ENCODE measurements around the gene SLC25A39.
"Not testable (repeated sequence)": the region's sequence is repeated elsewhere in the genome, so short reads cannot be mapped to it uniquely, and the experiment has no call there.

The SLC25A39 gene, protein sequence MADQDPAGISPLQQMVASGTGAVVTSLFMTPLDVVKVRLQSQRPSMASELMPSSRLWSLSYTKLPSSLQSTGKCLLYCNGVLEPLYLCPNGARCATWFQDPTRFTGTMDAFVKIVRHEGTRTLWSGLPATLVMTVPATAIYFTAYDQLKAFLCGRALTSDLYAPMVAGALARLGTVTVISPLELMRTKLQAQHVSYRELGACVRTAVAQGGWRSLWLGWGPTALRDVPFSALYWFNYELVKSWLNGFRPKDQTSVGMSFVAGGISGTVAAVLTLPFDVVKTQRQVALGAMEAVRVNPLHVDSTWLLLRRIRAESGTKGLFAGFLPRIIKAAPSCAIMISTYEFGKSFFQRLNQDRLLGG

DNA sequence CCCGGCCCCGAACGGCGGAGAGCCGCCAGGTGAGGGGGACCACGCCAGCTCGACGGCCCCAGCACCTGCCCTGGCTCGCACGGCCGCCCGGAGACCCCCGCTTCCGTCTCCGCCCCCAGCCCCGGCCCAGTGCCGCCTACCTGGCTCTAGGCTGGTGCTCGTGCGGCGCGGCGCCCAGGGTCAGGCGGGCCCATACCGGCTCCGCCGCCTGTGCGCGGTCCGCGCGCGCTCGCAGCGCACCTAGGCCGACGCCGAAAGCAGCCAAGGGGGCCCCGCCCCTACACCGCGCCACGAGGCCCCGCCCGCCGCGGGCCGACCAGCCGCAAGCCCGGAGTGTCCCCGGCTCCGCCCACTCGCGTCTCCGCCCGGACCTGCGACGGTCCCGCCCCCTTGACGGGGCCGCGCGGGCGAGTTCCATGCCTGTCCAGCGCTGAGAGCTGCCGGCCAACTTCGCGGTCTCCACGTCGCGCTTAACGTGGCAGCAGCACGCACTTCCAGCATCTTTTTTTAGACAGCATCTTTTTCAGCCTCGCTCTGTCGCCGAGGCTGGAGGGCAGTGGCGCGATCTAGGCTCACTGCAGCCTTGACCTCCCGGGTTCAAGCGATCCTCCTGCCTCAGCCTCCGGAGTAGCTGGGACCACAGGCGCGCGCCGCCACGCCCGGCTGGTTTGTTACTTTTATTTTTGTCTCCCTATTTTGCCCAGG, at the start of gene SLC25A39:
TSS of gene SLC25A39 (minus strand) at position 253 of the 705 bp plus-strand sequence. CDS start 1,261 bp downstream, outside the sequence.
- TF ChIP-seq POLR2A (IDR thresholded peaks at IDR 0.05; ENCODE audit: low read length) (peak; percentile 93), GATA1 (IDR thresholded peaks at IDR 0.05; ENCODE audit: low read depth, low read length) (no peak)
- peak; percentile 97 to 99 for DNase-seq

DNA sequence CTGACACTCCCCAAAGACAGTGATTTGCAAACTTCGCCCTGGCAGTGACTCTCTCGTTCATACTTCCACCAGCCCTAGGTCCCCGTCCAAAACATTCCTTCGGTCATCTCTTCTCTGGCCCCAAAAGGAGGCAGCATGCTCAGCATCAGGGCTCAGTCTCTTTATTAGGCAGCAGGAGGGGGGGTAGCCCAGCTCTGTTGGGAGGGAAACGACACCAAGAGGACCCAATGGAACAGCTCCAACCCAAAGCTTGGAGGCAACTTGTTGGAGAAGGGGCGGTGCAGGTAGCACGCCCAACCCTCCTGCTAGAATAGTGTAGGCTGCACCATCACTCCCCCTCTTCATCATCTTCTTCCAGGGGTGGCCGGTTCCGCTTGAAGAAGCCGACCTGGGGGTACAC, 47.4 kb upstream of the SLC25A39 start:
- TF ChIP-seq POLR2A (IDR thresholded peaks at IDR 0.05; ENCODE audit: low read length) (peak; percentile 18), GATA1 (IDR thresholded peaks at IDR 0.05; ENCODE audit: low read depth, low read length) (no peak)
- DNase-seq = no peak

DNA sequence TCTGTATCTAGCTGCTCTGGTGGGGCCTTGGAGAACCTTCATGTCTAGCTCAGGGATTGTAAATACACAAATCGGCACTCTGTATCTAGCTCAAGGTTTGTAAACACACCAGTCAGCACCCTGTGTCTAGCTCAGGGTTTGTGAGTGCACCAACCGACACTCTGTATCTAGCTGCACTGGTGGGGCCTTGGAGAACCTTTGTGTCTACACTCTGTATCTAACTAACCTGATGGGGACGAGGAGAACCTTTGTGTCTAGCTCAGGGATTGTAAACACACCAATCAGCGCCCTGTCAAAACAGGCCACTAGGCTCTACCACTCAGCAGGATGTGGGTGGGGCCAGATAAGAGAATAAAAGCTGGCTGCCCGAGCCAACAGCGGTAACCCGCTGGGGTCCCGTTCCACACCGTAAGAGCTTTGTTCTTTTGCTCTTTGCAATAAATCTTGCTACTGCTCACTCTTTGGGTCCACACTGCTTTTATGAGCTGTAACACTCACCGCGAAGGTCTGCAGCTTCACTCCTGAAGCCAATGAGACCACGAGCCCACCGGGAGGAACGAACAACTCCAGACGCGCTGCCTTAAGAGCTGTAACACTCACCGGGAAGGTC, 44.9 kb upstream of the SLC25A39 start:
- not testable (repeated sequence) for DNase-seq

DNA sequence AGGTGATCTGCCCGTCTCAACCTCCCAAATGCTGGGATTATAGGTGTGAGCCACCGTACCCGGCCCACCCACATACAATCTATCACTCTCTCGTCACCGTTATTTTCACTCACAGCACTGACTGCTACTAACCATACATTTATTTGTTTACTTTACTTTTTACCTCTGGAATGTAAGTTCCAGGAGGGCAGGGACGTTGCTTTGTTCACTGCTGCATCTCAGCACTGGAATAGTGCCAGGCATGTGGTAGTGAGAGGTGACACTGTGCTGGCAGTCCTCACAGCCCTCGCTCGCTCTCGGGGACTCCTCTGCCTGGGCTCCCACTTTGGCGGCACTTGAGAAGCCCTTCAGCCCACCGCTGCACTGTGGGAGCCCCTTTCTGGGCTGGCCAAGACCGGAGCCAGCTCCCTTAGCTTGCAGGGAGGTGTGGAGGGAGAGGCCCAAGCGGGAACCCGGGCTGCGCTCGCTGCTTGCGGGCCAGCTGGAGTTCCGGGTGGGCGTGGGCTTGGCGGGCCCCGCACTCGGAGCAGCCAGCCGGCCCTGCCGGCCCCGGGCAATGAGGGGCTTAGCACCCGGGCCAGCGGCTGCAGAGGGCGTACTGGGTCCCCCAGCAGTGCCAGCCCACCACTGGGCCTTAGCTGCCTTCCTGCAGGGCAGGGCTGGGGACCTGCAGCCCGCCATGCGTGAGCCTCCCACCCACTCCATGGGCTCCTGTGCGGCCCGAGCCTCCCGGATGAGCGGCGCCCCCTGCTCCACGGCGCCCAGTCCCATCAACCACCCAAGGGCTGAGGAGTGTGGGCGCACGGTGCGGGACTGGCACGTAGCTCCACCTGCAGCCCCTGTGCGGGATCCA, 44.0 kb upstream of the SLC25A39 start:
- not testable (repeated sequence) for DNase-seq

DNA sequence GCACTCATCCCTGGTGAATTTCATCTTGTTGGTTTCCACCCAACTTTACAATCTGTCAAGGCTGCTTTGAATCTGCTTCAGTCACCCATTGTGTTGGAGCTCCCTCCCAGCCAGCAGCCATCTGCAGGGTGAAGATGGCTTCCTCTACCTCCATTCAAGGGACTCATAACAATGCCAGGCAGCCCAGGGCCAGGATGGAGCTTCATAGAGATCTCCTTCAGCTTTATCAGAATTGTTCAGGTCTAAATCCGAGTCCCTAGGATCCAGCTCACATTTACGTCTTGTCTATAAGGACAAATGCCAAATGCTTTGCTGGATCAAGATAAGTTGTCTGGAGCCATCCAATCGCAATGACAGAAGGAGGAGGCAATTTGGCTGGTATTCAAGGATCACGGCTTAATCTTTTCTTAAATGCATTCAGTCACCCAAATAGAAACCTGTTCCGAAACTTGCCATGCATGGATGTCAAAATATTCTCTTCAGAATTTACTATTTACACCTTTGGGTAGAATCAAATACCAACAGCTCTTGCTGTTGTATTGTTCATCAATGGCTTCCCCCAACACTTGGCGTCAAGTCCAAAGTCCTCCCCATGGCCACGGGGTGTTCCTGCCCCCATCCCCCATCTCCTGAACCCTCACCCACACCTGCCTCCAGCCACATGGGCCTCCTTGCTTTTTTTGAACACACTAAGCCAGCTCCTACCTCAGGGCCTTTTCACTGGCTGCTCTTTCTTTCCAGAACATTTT, 42.8 kb upstream of the SLC25A39 start:
- peak in 1 of 2 experiments; percentile 39 for DNase-seq
- TF ChIP-seq POLR2A (IDR thresholded peaks at IDR 0.05; ENCODE audit: low read length) = no peak
- TF ChIP-seq GATA1 (IDR thresholded peaks at IDR 0.05; ENCODE audit: low read depth, low read length) = no peak

DNA sequence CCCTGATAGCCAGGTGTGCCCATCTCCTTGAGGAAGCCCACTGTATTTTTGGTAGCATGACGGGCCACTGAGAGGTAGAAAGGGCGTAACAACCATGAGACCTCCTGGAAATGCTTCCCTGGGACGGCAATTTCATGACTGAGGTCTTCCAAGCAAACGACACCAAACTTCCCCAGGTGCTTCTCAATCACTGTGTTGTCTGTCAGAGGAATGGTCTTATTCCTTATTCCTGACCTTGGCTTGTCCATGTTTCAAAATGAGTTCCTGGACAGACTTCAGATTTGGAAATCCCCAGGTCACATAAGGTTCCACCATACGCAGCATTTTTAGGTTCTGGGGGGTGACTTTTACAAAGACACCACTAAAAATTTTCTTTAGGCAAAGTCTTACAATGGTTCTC, 40.4 kb upstream of the SLC25A39 start:
- DNase-seq = not testable (repeated sequence)

DNA sequence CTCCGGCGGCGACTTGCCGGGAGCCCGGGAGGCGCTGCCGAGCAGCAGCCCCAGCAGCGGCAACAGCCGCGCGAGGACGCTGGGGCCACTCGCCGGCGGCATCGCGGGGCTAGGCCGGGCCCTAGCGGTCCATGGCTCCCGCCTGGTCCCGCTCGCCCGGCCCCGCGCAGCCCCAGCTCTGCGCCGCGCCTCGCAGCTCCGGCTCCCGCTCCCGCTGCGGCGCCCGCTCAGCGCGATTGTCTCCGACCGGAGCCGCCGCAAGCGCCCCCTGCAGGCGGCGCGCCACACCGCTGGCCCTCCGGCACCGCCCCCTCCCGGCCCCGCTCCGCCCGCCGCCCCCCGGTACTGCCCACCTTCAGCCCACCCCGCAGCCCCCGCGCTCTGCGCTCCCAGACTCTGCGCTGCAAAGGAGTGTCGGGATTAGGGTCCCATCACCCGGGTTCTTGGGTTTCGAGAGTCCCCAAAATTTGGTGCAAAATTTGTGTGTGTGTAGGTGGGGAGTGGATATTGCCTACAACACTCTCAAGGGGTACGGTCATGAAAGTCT, 39.1 kb upstream of the SLC25A39 start, which contains the start of gene FAM171A2:
TSS of gene FAM171A2 (minus strand) at position 241 of the 547 bp plus-strand sequence. CDS start at position 102, 139 bp downstream.
- TF ChIP-seq GATA1 (IDR thresholded peaks at IDR 0.05; ENCODE audit: low read depth, low read length) (no peak), POLR2A (IDR thresholded peaks at IDR 0.05; ENCODE audit: low read length) (no peak)
- DNase-seq = peak; percentile 73 to 82

DNA sequence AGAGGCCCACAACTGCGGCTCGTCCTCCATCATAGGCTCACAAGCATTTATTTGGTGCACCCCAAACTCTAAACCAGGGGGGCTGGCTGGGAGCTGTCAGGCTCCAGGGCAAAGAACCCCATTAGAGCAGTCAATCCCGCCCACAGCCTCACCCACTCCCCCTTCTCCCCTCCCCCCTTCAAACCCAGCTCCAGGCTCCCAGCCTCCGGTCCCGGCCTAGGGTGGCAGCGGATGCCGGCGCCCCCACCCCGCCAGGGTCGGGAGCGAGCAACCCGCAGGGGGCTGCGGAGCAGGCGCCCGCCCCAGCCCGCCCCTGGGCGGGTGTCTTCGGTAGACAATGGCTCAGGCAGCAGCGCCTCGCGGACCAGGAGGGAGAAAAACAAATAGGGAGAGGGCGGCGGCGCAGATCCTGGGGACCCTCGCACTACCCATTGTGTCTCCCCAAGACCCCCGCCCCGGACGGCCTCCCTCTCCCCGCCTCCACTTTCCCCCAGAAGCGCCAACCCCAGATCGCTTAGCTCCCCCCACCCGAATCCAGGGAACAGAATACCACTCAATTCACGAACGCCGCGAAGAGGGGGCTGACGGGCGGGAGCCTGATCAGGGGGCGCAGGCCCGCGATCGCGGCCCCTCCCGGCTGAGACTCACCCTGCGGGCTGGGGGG, 38.5 kb upstream of the SLC25A39 start:
- TF ChIP-seq GATA1 (IDR thresholded peaks at IDR 0.05; ENCODE audit: low read depth, low read length) (no peak), POLR2A (IDR thresholded peaks at IDR 0.05; ENCODE audit: low read length) (no peak)
- peak; percentile 33 to 53 for DNase-seq

DNA sequence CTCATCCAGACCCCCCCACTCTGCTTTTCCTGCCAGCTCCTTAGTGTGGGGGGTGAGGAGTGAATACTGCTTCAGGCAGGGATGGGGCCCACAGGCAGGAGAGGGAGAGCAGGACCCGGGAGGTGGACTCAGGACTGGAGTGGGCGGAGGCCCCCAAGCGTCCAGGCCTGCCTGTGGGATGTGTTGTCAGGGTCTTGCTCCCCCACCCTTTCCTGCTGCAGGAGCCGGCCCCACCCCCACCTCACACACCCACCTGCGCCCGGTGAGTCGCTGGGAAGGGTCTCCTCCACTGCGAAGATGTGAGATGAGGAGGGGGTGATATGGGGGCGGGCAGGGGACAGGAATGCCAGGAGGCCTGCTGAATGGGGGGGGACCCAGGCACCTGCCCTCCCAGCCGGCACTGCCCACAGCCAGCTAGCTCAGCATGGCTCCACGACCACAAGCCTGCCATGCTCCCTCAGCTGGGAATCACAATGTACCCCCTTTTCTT, 37.9 kb upstream of the SLC25A39 start:
- no peak for DNase-seq
- TF ChIP-seq POLR2A (IDR thresholded peaks at IDR 0.05; ENCODE audit: low read length) (no peak), GATA1 (IDR thresholded peaks at IDR 0.05; ENCODE audit: low read depth, low read length) (no peak)

DNA sequence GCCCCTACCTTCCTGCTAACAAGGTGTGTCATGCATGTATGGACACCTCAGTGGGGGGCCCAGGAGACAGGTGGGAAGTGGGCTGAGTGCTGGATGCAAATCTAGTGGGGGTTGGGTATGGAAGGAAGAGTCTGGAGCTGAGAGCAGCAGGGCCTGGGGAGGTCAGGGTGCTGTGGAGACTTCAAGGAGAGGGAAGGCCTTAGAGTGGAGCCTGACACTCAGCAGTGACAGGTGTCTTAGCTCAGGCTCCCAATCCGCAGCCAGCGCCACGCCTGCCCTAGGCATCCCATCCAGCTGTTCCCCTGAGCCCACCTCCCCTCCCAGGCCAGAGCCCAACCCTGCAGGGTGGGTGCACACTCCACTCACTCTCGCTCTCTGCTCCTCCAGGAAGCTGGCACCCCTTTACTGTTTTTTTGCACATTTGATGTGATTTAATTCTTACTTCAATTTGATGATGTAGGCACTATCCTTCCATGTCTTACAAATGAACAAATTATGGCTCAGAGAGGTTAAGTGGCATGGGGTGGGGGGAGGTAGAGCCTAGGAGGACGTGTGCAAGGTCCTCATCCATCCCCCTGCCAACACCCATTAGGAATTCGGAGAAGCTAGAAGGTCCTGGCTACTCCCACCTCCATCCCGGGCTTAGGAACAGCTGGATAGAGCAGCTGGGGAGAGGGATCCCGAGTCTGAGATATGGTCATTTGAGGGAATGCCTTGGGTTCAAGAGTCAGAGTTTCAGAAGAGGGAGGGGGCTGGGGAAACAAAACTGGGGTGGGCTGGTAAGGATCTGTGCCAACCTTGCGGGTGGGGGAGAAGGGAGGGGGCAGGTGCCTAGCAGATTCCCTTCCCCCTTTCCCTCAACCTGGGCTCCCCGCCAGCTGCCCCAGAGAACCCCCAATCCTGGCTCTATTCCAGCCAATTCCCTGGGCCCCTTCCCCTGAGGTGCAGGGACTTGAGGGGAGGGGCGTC, 37.0 kb upstream of the SLC25A39 start:
- TF ChIP-seq POLR2A (IDR thresholded peaks at IDR 0.05; ENCODE audit: low read length) = no peak
- TF ChIP-seq GATA1 (IDR thresholded peaks at IDR 0.05; ENCODE audit: low read depth, low read length) = no peak
- DNase-seq = no peak

DNA sequence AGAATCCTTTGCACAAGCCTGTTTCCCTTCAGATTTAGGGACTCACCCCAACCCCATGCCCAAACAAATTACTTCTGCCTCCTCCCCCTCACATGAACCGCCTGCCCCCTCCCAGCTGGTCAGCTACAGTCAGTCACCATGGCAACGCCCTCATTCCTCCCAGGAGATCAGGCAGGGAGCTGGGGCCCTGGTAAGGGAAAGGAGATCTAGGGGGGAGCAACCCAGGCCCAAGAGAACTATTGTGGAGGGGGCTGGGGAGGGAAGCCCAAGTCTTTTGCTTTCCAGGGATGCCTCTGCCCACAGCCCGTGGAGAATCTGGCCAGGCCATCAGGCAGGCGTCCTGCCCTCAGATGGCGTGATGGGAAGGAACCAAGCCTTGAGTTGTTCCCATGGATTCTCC, 36.2 kb upstream of the SLC25A39 start:
- TF ChIP-seq POLR2A (IDR thresholded peaks at IDR 0.05; ENCODE audit: low read length) (no peak), GATA1 (IDR thresholded peaks at IDR 0.05; ENCODE audit: low read depth, low read length) (no peak)
- DNase-seq = no peak

All from erythroblast (primary cell).